Brain pericyte (primary cell): ENCODE results near the gene FAM9C.
"Not testable (repeated sequence)": the region's sequence is repeated elsewhere in the genome, so short reads cannot be mapped to it uniquely, and the experiment has no call there.

Experiments
- DNase-seq: peaks from one replicate; pipeline ENCODE4 v3.0.0-alpha.2; 2012; ENCODE audit warnings: low read depth, low spot score

FAM9C gene

GRCh38 chrX:13043138-13043537, 1.3 kb downstream of the FAM9C start:
- no peak for DNase-seq

GRCh38 chrX:13036896-13037295, 7.5 kb downstream of the FAM9C start:
- no peak for DNase-seq

DNA sequence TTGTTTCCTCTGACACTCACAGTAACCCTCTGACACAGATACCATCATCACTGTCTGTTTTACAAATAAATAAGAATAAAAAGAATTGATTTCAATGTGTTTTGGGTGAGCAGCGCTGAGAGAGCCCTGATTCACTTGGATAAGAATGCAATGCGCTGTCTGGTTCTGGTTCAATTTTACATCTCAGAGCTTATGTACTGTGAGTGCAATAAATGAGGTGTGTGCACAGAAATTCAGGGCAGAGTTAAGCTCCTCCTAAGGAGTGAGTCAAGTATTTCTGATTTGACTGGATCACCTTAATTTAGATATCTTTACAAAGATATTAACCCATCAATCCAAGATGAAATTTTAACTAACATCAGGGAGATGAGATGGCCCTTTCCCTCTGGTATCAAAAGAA, 11.2 kb downstream of the FAM9C start:
- DNase-seq: no peak

DNA sequence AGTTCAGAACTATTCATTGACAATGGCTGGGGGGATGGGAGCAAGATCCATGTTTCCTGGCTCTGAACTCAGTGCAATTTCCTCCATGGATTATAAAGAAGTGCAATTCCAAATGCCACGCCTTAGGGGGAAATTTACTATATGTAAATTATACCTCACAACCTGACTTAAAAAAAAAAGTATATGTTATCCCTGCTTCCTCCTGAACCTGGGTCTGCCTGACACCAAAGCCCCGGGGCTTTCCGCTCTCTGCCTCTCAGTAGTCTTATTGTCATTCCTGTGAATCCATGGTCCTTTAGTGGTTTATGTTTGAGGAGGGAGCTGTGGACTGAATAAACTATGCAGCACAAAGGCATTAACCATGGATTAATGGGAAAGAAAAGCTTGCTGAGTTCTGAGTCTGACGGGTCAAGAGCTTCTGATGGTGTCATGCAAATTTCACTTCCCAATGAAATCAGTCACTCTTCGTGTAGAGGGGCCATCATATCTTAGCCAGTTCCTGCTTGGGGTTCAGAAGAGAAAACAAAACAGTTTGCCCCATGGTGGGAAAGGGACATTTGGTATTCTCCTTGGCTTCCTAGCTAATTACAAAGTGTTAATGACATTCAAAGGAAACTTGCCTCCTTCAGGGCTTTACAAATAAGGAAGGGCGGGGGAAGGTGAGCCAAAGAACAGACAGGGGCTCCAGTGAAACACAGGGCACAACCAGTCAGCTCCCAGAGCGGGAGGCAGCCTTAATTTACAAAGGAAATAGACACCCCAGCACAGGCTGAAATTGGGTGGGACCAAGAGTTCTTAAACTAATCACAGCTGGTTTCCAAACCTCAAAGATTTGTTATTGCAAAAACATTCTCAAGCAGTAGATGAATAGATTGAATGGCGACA, 14.3 kb downstream of the FAM9C start:
- DNase-seq: no peak

GRCh38 chrX:13029637-13029886, 14.9 kb downstream of the FAM9C start:
- no peak for DNase-seq

DNA sequence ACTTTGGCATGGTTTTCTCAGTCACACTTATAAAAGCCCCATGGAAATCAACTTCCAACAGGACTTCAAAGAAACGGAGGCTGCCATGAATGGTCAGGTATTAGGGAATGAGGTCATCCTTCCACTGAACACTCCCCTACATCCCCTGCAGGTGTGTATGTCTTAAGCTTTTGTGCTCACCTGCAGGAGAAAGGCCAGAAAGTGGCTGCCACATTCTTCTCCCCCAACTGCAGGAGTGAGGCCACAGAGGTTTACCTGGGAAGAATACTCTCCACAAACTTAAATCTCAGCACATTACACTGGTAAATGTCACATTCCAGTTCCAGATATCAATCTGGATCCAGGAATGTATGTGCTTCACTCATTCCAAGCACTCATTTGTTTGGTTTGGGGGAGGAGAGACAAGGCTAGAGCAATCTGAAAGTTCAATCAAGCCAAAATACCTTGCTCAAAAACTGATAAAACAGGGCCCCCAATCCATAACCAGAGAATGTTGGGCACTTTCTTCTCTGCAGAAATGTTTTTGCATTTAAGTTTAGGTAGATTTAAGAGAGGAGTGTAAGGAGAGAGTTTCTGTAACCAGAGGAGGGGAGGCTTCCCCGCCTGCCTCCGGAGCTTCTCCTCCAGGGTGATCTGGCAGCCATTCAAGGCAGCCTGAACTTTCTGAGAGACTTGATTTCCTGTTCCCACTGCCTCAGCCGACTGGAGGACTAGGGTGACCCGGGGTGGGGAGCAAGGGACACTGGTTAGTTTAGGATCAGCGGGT, 15.4 kb downstream of the FAM9C start:
- peak; percentile 72 for DNase-seq

DNA sequence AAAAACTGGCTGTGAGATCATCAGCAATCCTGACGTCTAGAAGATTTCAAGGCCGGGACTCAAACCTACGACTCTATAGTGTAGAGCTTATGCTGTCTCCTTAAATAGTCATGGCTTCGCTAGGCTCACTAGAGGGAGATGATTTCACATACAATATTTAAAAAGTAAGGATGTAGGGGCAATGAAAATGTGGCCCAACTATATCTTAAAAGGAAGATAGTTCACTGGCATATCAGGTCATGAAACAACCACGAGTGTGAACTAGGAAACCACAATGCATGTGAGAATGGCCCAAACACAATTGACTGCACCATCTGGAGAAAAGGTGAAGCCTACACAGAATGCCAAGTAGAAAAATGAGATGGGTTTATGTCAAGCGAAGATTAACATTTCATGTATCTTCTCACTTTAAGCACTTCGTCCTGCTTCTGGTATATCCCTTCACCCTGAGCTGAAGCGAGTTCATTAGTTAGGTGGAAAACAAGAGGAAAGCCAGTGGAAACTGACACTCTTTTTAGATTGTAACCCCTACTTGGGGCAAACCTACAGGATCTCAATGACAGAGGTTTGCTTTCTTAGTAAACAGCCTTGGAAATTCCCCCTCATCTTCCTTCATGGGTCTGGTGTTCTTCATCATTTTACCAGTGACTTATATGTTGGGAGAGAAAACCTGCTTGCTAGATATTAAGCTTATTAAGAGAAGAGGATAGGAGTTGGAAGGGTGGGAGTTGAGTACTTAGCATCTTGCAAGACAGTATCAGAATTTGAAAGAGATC, 17.4 kb downstream of the FAM9C start:
- no peak for DNase-seq

GRCh38 chrX:13024986-13025385, 19.4 kb downstream of the FAM9C start:
- no peak for DNase-seq

GRCh38 chrX:13023979-13024378, 20.4 kb downstream of the FAM9C start:
- no peak for DNase-seq

GRCh38 chrX:13023567-13023966, 20.9 kb downstream of the FAM9C start:
- DNase-seq: no peak

DNA sequence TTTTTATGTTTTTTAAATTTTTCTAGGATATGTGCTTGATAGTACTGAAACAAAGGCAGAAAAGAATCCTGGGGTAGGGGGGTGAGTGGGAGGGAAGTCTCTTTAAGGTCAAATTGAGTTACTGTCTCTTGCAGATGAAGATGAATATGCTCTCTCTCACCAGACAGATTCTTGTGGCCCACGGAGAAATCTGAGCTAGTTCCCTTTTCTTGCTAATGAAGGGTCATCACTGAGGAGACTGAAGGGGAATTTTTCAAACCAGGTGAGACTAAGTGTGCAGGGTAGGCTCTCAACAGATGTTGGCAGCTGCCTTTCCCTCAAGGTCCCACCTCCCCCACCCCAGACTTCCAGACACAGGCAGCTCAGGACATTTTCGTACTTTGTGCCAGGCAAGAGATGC, 21.5 kb downstream of the FAM9C start:
- DNase-seq: no peak

- DNase-seq: not testable (repeated sequence)
Observed at GRCh38 chrX:13016731-13017130, 27.7 kb downstream of the FAM9C start.

- no peak for DNase-seq
Observed at GRCh38 chrX:13015536-13016236, 28.7 kb downstream of the FAM9C start.

- no peak for DNase-seq
Observed at GRCh38 chrX:13014111-13015096, 30.0 kb downstream of the FAM9C start.

- no peak for DNase-seq
Observed at GRCh38 chrX:13013363-13014110, 30.9 kb downstream of the FAM9C start.

DNA sequence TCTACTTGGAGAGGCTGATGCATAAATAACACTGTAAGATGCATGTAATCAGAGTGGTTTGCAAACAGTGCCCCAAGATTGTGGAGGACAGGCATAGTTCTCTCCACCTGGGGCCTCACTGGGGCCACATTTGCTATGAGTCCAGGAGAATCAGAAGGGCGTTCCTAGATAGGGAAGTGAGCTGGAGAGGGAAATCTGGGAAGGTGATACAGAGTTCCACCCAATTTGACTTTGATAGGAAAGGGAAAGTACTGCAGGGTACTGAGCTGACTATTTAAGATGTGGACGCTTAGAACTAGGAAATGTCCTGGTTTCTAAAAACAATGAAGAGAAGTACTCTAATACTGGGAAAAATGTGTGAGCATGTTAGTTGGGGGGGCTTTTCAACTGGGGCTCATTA, 33.9 kb downstream of the FAM9C start:
- DNase-seq: no peak

DNA sequence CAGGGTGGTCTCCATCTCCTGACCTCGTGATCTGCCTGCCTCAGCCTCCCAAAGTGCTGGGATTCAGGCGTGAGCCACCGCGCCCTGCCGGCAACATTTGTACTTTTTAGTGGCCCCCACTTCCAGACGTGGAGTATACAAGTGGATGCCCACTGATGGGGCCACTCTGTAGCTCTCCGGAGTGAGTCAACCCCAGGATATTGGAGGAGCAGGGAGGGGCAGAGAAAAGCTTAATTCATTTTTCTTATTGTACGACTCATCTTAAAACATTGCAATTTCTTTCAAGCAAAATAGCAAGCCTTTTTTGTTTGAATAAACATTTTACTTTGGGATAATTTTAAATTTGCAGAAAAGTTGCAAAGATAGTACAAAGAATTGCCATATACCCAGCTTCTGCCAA, 34.6 kb downstream of the FAM9C start:
- no peak for DNase-seq

DNA sequence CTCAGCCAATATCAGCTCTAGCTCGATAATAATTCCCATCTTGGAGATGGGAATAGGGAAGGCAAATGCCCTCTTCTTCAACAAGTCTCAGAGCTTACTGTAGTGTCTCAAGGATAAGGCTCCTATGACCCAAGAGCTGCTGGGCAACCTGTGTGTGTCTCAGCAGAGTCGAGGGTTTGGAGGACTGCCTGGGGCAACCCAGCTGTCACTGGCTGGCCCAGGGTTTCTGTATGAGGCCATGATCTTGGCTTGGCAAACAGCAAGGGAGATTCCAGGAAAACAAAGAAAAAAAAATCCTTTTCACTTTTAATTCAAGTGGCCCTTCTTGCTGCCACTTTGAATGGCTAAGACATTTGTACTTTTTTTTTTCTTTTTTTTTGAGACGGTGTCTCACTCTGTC, 35.1 kb downstream of the FAM9C start:
- no peak for DNase-seq

- DNase-seq: no peak
Observed at GRCh38 chrX:13008851-13009250, 35.6 kb downstream of the FAM9C start.

- DNase-seq: no peak
Observed at GRCh38 chrX:13008189-13008533, 36.3 kb downstream of the FAM9C start.
